HEK293 (cell line): ENCODE results near the gene CSGALNACT2.

Experiments used
- CTCF ChIA-PET: fragments of 350-600 bp; formaldehyde crosslinking; extraction: SDS; loops from one replicate; lab custom pipeline; 2021; ENCODE audit warnings: antibody characterized with exemption; lab: Yijun Ruan, JAX
- POLR2A ChIA-PET: fragments of 300-600 bp; formaldehyde crosslinking; extraction: SDS; loops from one replicate; lab custom pipeline; 2020; ENCODE audit warnings: antibody characterized with exemption, inconsistent platforms; lab: Yijun Ruan, JAX
- H3K27ac ChIP-seq: fragments of 200-500 bp; sonication (Bioruptor generic); 2 replicates; pipeline ENCODE4 v1.5.1; 2014; ENCODE audit warnings: low read depth, low read length, control low read depth, inconsistent platforms; ENCODE audit errors: extremely low read depth
- H3K36me3 ChIP-seq, 2 experiments: fragments of 200-500 bp in 1 of 2; sonication (Bioruptor generic) in 1 of 2; 1 replicate in 1 of 2; 2 replicates in 1 of 2; pipeline ENCODE4 v1.5.1; 2014 to 2017; ENCODE audit warnings: inconsistent platforms in 2 of 2, low read length in 2 of 2; ENCODE audit not compliant: control insufficient read depth in 2 of 2, insufficient read depth in 1 of 2
- H3K4me1 ChIP-seq: fragments of 200-500 bp; sonication (Bioruptor generic); 2 replicates; pipeline ENCODE4 v1.5.1; 2014; ENCODE audit warnings: mild to moderate bottlenecking, low read length, inconsistent platforms; ENCODE audit not compliant: control insufficient read depth, insufficient read depth
- H3K4me3 ChIP-seq: 2 replicates; pipeline ENCODE4 v1.5.1; 2011; ENCODE audit warnings: low read depth, mild to moderate bottlenecking, control low read depth, low read length, moderate library complexity
- H3K9me3 ChIP-seq: fragments of 200-500 bp; sonication (Bioruptor generic); 2 replicates; pipeline ENCODE4 v1.5.1; 2014; ENCODE audit warnings: low read depth, low read length, inconsistent platforms; ENCODE audit not compliant: control insufficient read depth, insufficient read depth
- ATF2 ChIP-seq: fragments of 450-650 bp; formaldehyde crosslinking; IDR thresholded peaks from 2 replicates; pipeline ENCODE4 v1.5.1; 2016; ENCODE audit warnings: missing biosample characterization, missing genetic modification characterization, low read depth
- FEZF1 ChIP-seq: fragments of 450-650 bp; formaldehyde crosslinking; IDR thresholded peaks from 2 replicates; pipeline ENCODE4 v1.5.1; 2016; ENCODE audit warnings: missing biosample characterization, missing genetic modification characterization
- GLIS2 ChIP-seq: fragments of 450-650 bp; formaldehyde crosslinking; IDR thresholded peaks from 2 replicates; pipeline ENCODE4 v1.5.1; 2016; ENCODE audit warnings: missing biosample characterization, missing genetic modification characterization
- HOXA7 ChIP-seq: sonication (generic); formaldehyde crosslinking; IDR thresholded peaks from 2 replicates; pipeline ENCODE4 v1.8.1; 2022; ENCODE audit warnings: missing genetic modification reagents, borderline replicate concordance
- IKZF3 ChIP-seq: fragments of 450-650 bp; IDR thresholded peaks from 2 replicates; pipeline ENCODE4 v1.5.0; 2018; ENCODE audit warnings: missing biosample characterization, mild to moderate bottlenecking, missing genetic modification characterization, moderate library complexity
- KLF1 ChIP-seq: fragments of 450-650 bp; formaldehyde crosslinking; IDR thresholded peaks from 2 replicates; pipeline ENCODE4 v1.5.1; 2016; ENCODE audit warnings: missing biosample characterization, missing genetic modification characterization
- OSR2 ChIP-seq: fragments of 450-650 bp; formaldehyde crosslinking; IDR thresholded peaks from 2 replicates; pipeline ENCODE4 v1.5.1; 2016; ENCODE audit warnings: missing biosample characterization, missing genetic modification characterization
- ZBTB20 ChIP-seq: fragments of 450-650 bp; formaldehyde crosslinking; IDR thresholded peaks from 2 replicates; pipeline ENCODE4 v1.5.1; 2016; ENCODE audit warnings: missing biosample characterization, missing genetic modification characterization
- ZBTB49 ChIP-seq: fragments of 450-650 bp; formaldehyde crosslinking; IDR thresholded peaks from 2 replicates; pipeline ENCODE4 v1.5.1; 2016; ENCODE audit warnings: missing biosample characterization, missing genetic modification characterization, low read depth
- ZFP69B ChIP-seq: fragments of 450-650 bp; formaldehyde crosslinking; IDR thresholded peaks from 2 replicates; pipeline ENCODE4 v1.5.1; 2016; ENCODE audit warnings: missing biosample characterization, missing genetic modification characterization
- ZNF16 ChIP-seq: fragments of 450-650 bp; formaldehyde crosslinking; IDR thresholded peaks from 2 replicates; pipeline ENCODE4 v1.5.1; 2016; ENCODE audit warnings: low read depth, missing biosample characterization, missing genetic modification characterization
- ZNF341 ChIP-seq: fragments of 450-650 bp; formaldehyde crosslinking; IDR thresholded peaks from 2 replicates; pipeline ENCODE4; 2016; ENCODE audit warnings: low read depth, missing biosample characterization, missing genetic modification characterization
- ZNF37A ChIP-seq: fragments of 450-650 bp; IDR thresholded peaks from 2 replicates; pipeline ENCODE4 v1.5.1; 2018; ENCODE audit warnings: missing biosample characterization, missing genetic modification characterization
- ZNF404 ChIP-seq: fragments of 450-650 bp; formaldehyde crosslinking; IDR thresholded peaks from 2 replicates; pipeline ENCODE4 v1.5.1; 2017; ENCODE audit warnings: missing biosample characterization, missing genetic modification characterization
- ZNF426 ChIP-seq: fragments of 450-650 bp; formaldehyde crosslinking; IDR thresholded peaks from 2 replicates; pipeline ENCODE4 v1.5.1; 2017; ENCODE audit warnings: missing biosample characterization, missing genetic modification characterization, mild to moderate bottlenecking, inconsistent platforms, moderate library complexity
- ZNF433 ChIP-seq: fragments of 450-650 bp; formaldehyde crosslinking; IDR thresholded peaks from 2 replicates; pipeline ENCODE4 v1.5.1; 2016; ENCODE audit warnings: missing biosample characterization, missing genetic modification characterization, low read depth
- ZNF473 ChIP-seq: fragments of 450-650 bp; formaldehyde crosslinking; IDR thresholded peaks from 2 replicates; pipeline ENCODE4 v1.5.1; 2017; ENCODE audit warnings: missing biosample characterization, missing genetic modification characterization
- ZNF529 ChIP-seq: fragments of 450-650 bp; formaldehyde crosslinking; IDR thresholded peaks from 2 replicates; pipeline ENCODE4 v1.5.1; 2017; ENCODE audit warnings: missing genetic modification characterization, missing biosample characterization; ENCODE audit not compliant: insufficient replicate concordance
- ZNF544 ChIP-seq: fragments of 450-650 bp; formaldehyde crosslinking; IDR thresholded peaks from 2 replicates; pipeline ENCODE4 v1.5.0; 2017; ENCODE audit warnings: missing biosample characterization, missing genetic modification characterization
- ZNF561 ChIP-seq: fragments of 450-650 bp; IDR thresholded peaks from 2 replicates; pipeline ENCODE4 v1.5.1; 2018; ENCODE audit warnings: missing biosample characterization, missing genetic modification characterization, borderline replicate concordance
- ZNF623 ChIP-seq: fragments of 450-650 bp; formaldehyde crosslinking; IDR thresholded peaks from 2 replicates; pipeline ENCODE4 v1.5.1; 2016; ENCODE audit warnings: missing biosample characterization, missing genetic modification characterization
- ZNF626 ChIP-seq: fragments of 450-650 bp; sonication (Bioruptor Pico); formaldehyde crosslinking; IDR thresholded peaks from 2 replicates; pipeline ENCODE4 v1.5.1; 2018; ENCODE audit warnings: missing biosample characterization, missing genetic modification characterization, inconsistent platforms
- ZNF76 ChIP-seq: fragments of 450-650 bp; formaldehyde crosslinking; IDR thresholded peaks from 2 replicates; pipeline ENCODE4; 2016; ENCODE audit warnings: low read depth, missing biosample characterization, missing genetic modification characterization, borderline replicate concordance
- ZSCAN30 ChIP-seq: fragments of 450-650 bp; IDR thresholded peaks from 2 replicates; pipeline ENCODE4 v1.5.1; 2018; ENCODE audit warnings: missing biosample characterization, mild to moderate bottlenecking, missing genetic modification characterization, moderate library complexity

CSGALNACT2 gene

GRCh38 chr10:43115881-43116595 is 22.2 kb upstream of the CSGALNACT2 start:
- no peaks in the 10 kb centered on the region for H3K9me3 ChIP-seq
- no peak overlapping the region for H3K4me3 ChIP-seq
- ChIA-PET CTCF (no interaction called here), POLR2A (no interaction called here)
- TF ChIP-seq ZBTB49: no peak
- TF ChIP-seq ZNF623 (tag by site-specific recombination): no peak
- TF ChIP-seq KLF1: no peak
- TF ChIP-seq ZNF529 (tag by site-specific recombination): no peak
- no peak for TF ChIP-seq ZNF37A
- no peak for TF ChIP-seq ZSCAN30 (tag by site-specific recombination)
- TF ChIP-seq ZNF473 (tag by site-specific recombination): no peak
- TF ChIP-seq GLIS2 (tag by site-specific recombination): no peak
- no peak for TF ChIP-seq ZFP69B
- TF ChIP-seq ZNF341: no peak
- no peak for TF ChIP-seq ZNF544
- TF ChIP-seq ZNF561 (tag by site-specific recombination): no peak
- no peak for TF ChIP-seq ZNF404 (tag by site-specific recombination)
- TF ChIP-seq ZNF433 (tag by site-specific recombination): no peak
- TF ChIP-seq ZNF626 (tag by site-specific recombination): no peak
- H3K36me3 ChIP-seq: no peaks in the 10 kb centered on the region
- H3K27ac ChIP-seq: no peak overlapping the region
- no peaks in the 10 kb centered on the region for H3K4me1 ChIP-seq

DNA sequence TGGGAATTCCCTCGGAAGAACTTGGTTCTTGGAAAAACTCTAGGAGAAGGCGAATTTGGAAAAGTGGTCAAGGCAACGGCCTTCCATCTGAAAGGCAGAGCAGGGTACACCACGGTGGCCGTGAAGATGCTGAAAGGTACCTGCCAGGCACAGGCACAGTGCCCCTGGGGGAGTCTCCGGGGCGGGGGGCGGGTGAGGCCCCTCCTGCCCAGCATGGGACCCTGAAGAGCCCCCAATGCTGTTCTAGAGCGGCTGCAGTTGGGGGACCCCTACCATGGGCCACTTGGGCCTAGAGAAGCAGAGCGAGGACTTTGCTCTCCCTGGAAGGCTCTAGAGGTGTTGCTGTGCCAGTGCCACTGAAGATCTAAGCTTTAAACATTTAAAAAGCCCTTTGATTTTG is 21.6 kb upstream of the CSGALNACT2 start:
- H3K4me1 ChIP-seq: no peaks in the 10 kb centered on the region
- ChIA-PET CTCF (no interaction called here), POLR2A (no interaction called here)
- H3K9me3 ChIP-seq: no peaks in the 10 kb centered on the region
- H3K4me3 ChIP-seq: no peak overlapping the region
- TF ChIP-seq FEZF1 (no peak), ZNF16 (tag by site-specific recombination) (no peak), ZNF76 (no peak), ZBTB20 (tag by site-specific recombination) (no peak), ZNF426 (tag by site-specific recombination) (no peak), ATF2 (no peak), OSR2 (tag by site-specific recombination) (no peak), IKZF3 (no peak), HOXA7 (no peak)
- TF ChIP-seq, all 188 proteins: peak for 0
- no peak overlapping the region for H3K27ac ChIP-seq
- H3K36me3 ChIP-seq: no peaks in the 10 kb centered on the region
